ENCODE measurements around the gene NTM. TPM values are rescaled to one million over a fixed set of nuclear protein-coding genes. Genes with fewer than 3 reads are reported as not detected.

The NTM gene
- total and polyA plus RNA-seq, 2 experiments from 2014 or later = 2.2 to 4.9 TPM

GRCh38 chr11:132289590-132290256 is 919.3 kb downstream of the NTM start:
- no peak overlapping the region for H3K27ac ChIP-seq
- H2AFZ ChIP-seq = no peak overlapping the region
- H3K27me3 ChIP-seq = no peaks in the 10 kb centered on the region
- no peaks in the 10 kb centered on the region for H4K20me1 ChIP-seq (ENCODE audit: insufficient read depth, poor library complexity, severe bottlenecking)
- no peak overlapping the region for H3K4me2 ChIP-seq
- no peaks in the 10 kb centered on the region for H3K9me2 ChIP-seq (replicated peaks; ENCODE audit: insufficient read depth)
- no peak for DNase-seq (ENCODE audit: low spot score)
- H3K79me2 ChIP-seq = no peaks in the 10 kb centered on the region
- no peak for TF ChIP-seq CTCF (IDR thresholded peaks at IDR 0.05; ENCODE audit: poor library complexity)
- no peak for TF ChIP-seq EZH2 (IDR thresholded peaks at IDR 0.05; ENCODE audit: borderline replicate concordance)
- no peak for TF ChIP-seq EZH2phosphoT487 (IDR thresholded peaks at IDR 0.05; ENCODE audit: low read depth, severe bottlenecking, unreplicated experiment)
- 62% methylated on average over 6 of the region's 6 CpGs for WGBS (ENCODE audit: low lambda C conversion rate, missing lambda C conversion rate)
- no peaks in the 10 kb centered on the region for H3K4me1 ChIP-seq (ENCODE audit: insufficient read depth)
- H3K9me3 ChIP-seq (ENCODE audit: low read depth) = no peaks in the 10 kb centered on the region
- H3K36me3 ChIP-seq (replicated peaks; ENCODE audit: insufficient read depth, low read depth) = no peaks in the 10 kb centered on the region
- H3K4me3 ChIP-seq = no peak overlapping the region

GRCh38 chr11:132293586-132293985 is 923.2 kb downstream of the NTM start:
- no peaks in the 10 kb centered on the region for H3K27me3 ChIP-seq
- no peak overlapping the region for H3K4me3 ChIP-seq
- no peak for TF ChIP-seq CTCF (IDR thresholded peaks at IDR 0.05; ENCODE audit: poor library complexity)
- TF ChIP-seq EZH2phosphoT487 (IDR thresholded peaks at IDR 0.05; ENCODE audit: low read depth, severe bottlenecking, unreplicated experiment) = no peak
- TF ChIP-seq EZH2 (IDR thresholded peaks at IDR 0.05; ENCODE audit: borderline replicate concordance) = no peak
- no peaks in the 10 kb centered on the region for H4K20me1 ChIP-seq (ENCODE audit: insufficient read depth, poor library complexity, severe bottlenecking)
- H3K27ac ChIP-seq = no peak overlapping the region
- H3K4me2 ChIP-seq = no peak overlapping the region
- H3K9me2 ChIP-seq (replicated peaks; ENCODE audit: insufficient read depth) = no peaks in the 10 kb centered on the region
- H3K36me3 ChIP-seq (replicated peaks; ENCODE audit: insufficient read depth, low read depth) = no peaks in the 10 kb centered on the region
- no peaks in the 10 kb centered on the region for H3K9me3 ChIP-seq (ENCODE audit: low read depth)
- no peaks in the 10 kb centered on the region for H3K4me1 ChIP-seq (ENCODE audit: insufficient read depth)
- no peak overlapping the region for H2AFZ ChIP-seq
- H3K79me2 ChIP-seq = no peaks in the 10 kb centered on the region
- WGBS (ENCODE audit: low lambda C conversion rate, missing lambda C conversion rate) = 83% methylated on average over 4 of the region's 4 CpGs
- DNase-seq (ENCODE audit: low spot score) = no peak

GRCh38 chr11:132296946-132297610 is 926.7 kb downstream of the NTM start:
- 84% methylated on average over 3 of the region's 3 CpGs for WGBS (ENCODE audit: low lambda C conversion rate, missing lambda C conversion rate)
- Histone ChIP-seq H3K36me3 (replicated peaks; ENCODE audit: insufficient read depth, low read depth) (no peaks in the 10 kb centered on the region), H2AFZ (no peak overlapping the region), H3K9me3 (ENCODE audit: low read depth) (no peaks in the 10 kb centered on the region), H3K9me2 (replicated peaks; ENCODE audit: insufficient read depth) (no peaks in the 10 kb centered on the region), H3K4me3 (no peak overlapping the region), H3K4me2 (no peak overlapping the region), H3K79me2 (no peaks in the 10 kb centered on the region), H3K4me1 (ENCODE audit: insufficient read depth) (no peaks in the 10 kb centered on the region), H3K27me3 (no peaks in the 10 kb centered on the region), H4K20me1 (ENCODE audit: insufficient read depth, poor library complexity, severe bottlenecking) (no peaks in the 10 kb centered on the region), H3K27ac (no peak overlapping the region)
- DNase-seq (ENCODE audit: low spot score) = no peak
- no peak for TF ChIP-seq CTCF (IDR thresholded peaks at IDR 0.05; ENCODE audit: poor library complexity)
- TF ChIP-seq EZH2phosphoT487 (IDR thresholded peaks at IDR 0.05; ENCODE audit: low read depth, severe bottlenecking, unreplicated experiment) = no peak
- TF ChIP-seq EZH2 (IDR thresholded peaks at IDR 0.05; ENCODE audit: borderline replicate concordance) = no peak

Data from hepatocyte (in vitro differentiated cells).